ENCODE data around the gene CTNNAL1. TPM values are rescaled to one million over a fixed set of nuclear protein-coding genes. Genes with fewer than 3 reads are reported as not detected.
"Not testable (repeated sequence)": the region's sequence is repeated elsewhere in the genome, so short reads cannot be mapped to it uniquely, and the experiment has no call there.

CTNNAL1 gene
- total RNA-seq, 1 experiment from 2014 or later: 31.4 TPM

- no peaks in the 10 kb centered on the region for H3K9me3 ChIP-seq (ENCODE audit: low read length)
- no peak overlapping the region for H3K4me2 ChIP-seq (ENCODE audit: low read depth, low read length, poor library complexity, severe bottlenecking)
Observed at GRCh38 chr9:108973895-108974294, 39.4 kb downstream of the CTNNAL1 start.

GRCh38 chr9:108972626-108973209 is 40.6 kb downstream of the CTNNAL1 start:
- Histone ChIP-seq H3K27me3 (ENCODE audit: low read length) (no peaks in the 10 kb centered on the region), H3K9me3 (ENCODE audit: low read length) (no peaks in the 10 kb centered on the region), H3K9me2 (replicated peaks; ENCODE audit: insufficient read depth, low read length) (no peaks in the 10 kb centered on the region), H3K9ac (ENCODE audit: low read length) (no peak overlapping the region), H3K79me2 (ENCODE audit: low read length) (no peaks in the 10 kb centered on the region), H3K27ac (ENCODE audit: low read length) (no peak overlapping the region), H3K4me3 (ENCODE audit: low read length) (no peak overlapping the region), H3K4me2 (ENCODE audit: low read depth, low read length, poor library complexity, severe bottlenecking) (no peak overlapping the region), H3K36me3 (ENCODE audit: insufficient read depth, low read length) (peaks cover 31% of the 10 kb centered on the region), H4K20me1 (ENCODE audit: insufficient read depth, low read depth, low read length) (no peaks in the 10 kb centered on the region), H2AFZ (ENCODE audit: low read length) (no peak overlapping the region), H3K4me1 (ENCODE audit: low read length) (no peaks in the 10 kb centered on the region)
- no peak for DNase-seq

More at GRCh38 chr9:108973895-108974294, 39.4 kb downstream of the CTNNAL1 start:
- Histone ChIP-seq H3K27ac (ENCODE audit: low read length) (no peak overlapping the region), H3K4me1 (ENCODE audit: low read length) (no peaks in the 10 kb centered on the region), H3K4me3 (ENCODE audit: low read length) (no peak overlapping the region), H3K9ac (ENCODE audit: low read length) (no peak overlapping the region), H3K27me3 (ENCODE audit: low read length) (no peaks in the 10 kb centered on the region), H4K20me1 (ENCODE audit: insufficient read depth, low read depth, low read length) (no peaks in the 10 kb centered on the region), H3K9me2 (replicated peaks; ENCODE audit: insufficient read depth, low read length) (no peaks in the 10 kb centered on the region), H3K79me2 (ENCODE audit: low read length) (peaks cover 4% of the 10 kb centered on the region; the same call in 1 of the 2 replicates), H2AFZ (ENCODE audit: low read length) (no peak overlapping the region), H3K36me3 (ENCODE audit: insufficient read depth, low read length) (peaks cover 43% of the 10 kb centered on the region)
- no peak for DNase-seq

- Histone ChIP-seq H3K36me3 (ENCODE audit: insufficient read depth, low read length) (peaks cover 27% of the 10 kb centered on the region), H2AFZ (ENCODE audit: low read length) (no peak overlapping the region), H3K4me2 (ENCODE audit: low read depth, low read length, poor library complexity, severe bottlenecking) (no peak overlapping the region), H3K9me2 (replicated peaks; ENCODE audit: insufficient read depth, low read length) (no peaks in the 10 kb centered on the region), H3K27ac (ENCODE audit: low read length) (no peak overlapping the region), H3K9ac (ENCODE audit: low read length) (no peak overlapping the region), H4K20me1 (ENCODE audit: insufficient read depth, low read depth, low read length) (no peaks in the 10 kb centered on the region), H3K9me3 (ENCODE audit: low read length) (no peaks in the 10 kb centered on the region), H3K4me3 (ENCODE audit: low read length) (no peak overlapping the region), H3K4me1 (ENCODE audit: low read length) (no peaks in the 10 kb centered on the region), H3K27me3 (ENCODE audit: low read length) (no peaks in the 10 kb centered on the region), H3K79me2 (ENCODE audit: low read length) (no peaks in the 10 kb centered on the region)
- DNase-seq: no peak
Observed at GRCh38 chr9:108972186-108972585, 41.1 kb downstream of the CTNNAL1 start.

GRCh38 chr9:108971392-108971791 is 41.9 kb downstream of the CTNNAL1 start:
- not testable (repeated sequence) for H3K79me2 ChIP-seq (ENCODE audit: low read length); DNase-seq; H3K9me3 ChIP-seq (ENCODE audit: low read length); H3K4me3 ChIP-seq (ENCODE audit: low read length); H3K9ac ChIP-seq (ENCODE audit: low read length); H3K27me3 ChIP-seq (ENCODE audit: low read length); H3K4me1 ChIP-seq (ENCODE audit: low read length); H3K9me2 ChIP-seq (replicated peaks; ENCODE audit: insufficient read depth, low read length); H2AFZ ChIP-seq (ENCODE audit: low read length); H3K27ac ChIP-seq (ENCODE audit: low read length); H3K4me2 ChIP-seq (ENCODE audit: low read depth, low read length, poor library complexity, severe bottlenecking); H4K20me1 ChIP-seq (ENCODE audit: insufficient read depth, low read depth, low read length)
- peaks cover 24% of the 10 kb centered on the region for H3K36me3 ChIP-seq (ENCODE audit: insufficient read depth, low read length)

- Histone ChIP-seq H3K27ac (ENCODE audit: low read length) (no peak overlapping the region), H3K9ac (ENCODE audit: low read length) (no peak overlapping the region), H3K27me3 (ENCODE audit: low read length) (no peaks in the 10 kb centered on the region), H3K79me2 (ENCODE audit: low read length) (no peaks in the 10 kb centered on the region), H3K9me2 (replicated peaks; ENCODE audit: insufficient read depth, low read length) (no peaks in the 10 kb centered on the region), H3K4me1 (ENCODE audit: low read length) (no peaks in the 10 kb centered on the region), H3K36me3 (ENCODE audit: insufficient read depth, low read length) (peaks cover 22% of the 10 kb centered on the region), H3K4me2 (ENCODE audit: low read depth, low read length, poor library complexity, severe bottlenecking) (no peak overlapping the region), H2AFZ (ENCODE audit: low read length) (no peak overlapping the region), H4K20me1 (ENCODE audit: insufficient read depth, low read depth, low read length) (no peaks in the 10 kb centered on the region), H3K4me3 (ENCODE audit: low read length) (no peak overlapping the region), H3K9me3 (ENCODE audit: low read length) (no peaks in the 10 kb centered on the region)
- DNase-seq: no peak
Observed at GRCh38 chr9:108967916-108968315, 45.4 kb downstream of the CTNNAL1 start.

- H3K9me3 ChIP-seq (ENCODE audit: low read length): no peaks in the 10 kb centered on the region
- H3K9ac ChIP-seq (ENCODE audit: low read length): no peak overlapping the region
- H3K36me3 ChIP-seq (ENCODE audit: insufficient read depth, low read length): peaks cover 8% of the 10 kb centered on the region; the same call in 1 of the 2 replicates
- H3K4me1 ChIP-seq (ENCODE audit: low read length): no peaks in the 10 kb centered on the region
- H4K20me1 ChIP-seq (ENCODE audit: insufficient read depth, low read depth, low read length): no peaks in the 10 kb centered on the region
- no peak overlapping the region for H3K4me3 ChIP-seq (ENCODE audit: low read length)
- H3K27me3 ChIP-seq (ENCODE audit: low read length): no peaks in the 10 kb centered on the region
- no peak overlapping the region for H3K4me2 ChIP-seq (ENCODE audit: low read depth, low read length, poor library complexity, severe bottlenecking)
- H2AFZ ChIP-seq (ENCODE audit: low read length): no peak overlapping the region
- H3K79me2 ChIP-seq (ENCODE audit: low read length): no peaks in the 10 kb centered on the region
- DNase-seq: no peak
- no peak overlapping the region for H3K27ac ChIP-seq (ENCODE audit: low read length)
- H3K9me2 ChIP-seq (replicated peaks; ENCODE audit: insufficient read depth, low read length): no peaks in the 10 kb centered on the region
Observed at GRCh38 chr9:108963459-108964143, 49.7 kb downstream of the CTNNAL1 start.

GRCh38 chr9:108961151-108961550 is 52.1 kb downstream of the CTNNAL1 start:
- H3K36me3 ChIP-seq (ENCODE audit: insufficient read depth, low read length): peaks cover 8% of the 10 kb centered on the region; the same call in 1 of the 2 replicates
- H4K20me1 ChIP-seq (ENCODE audit: insufficient read depth, low read depth, low read length): no peaks in the 10 kb centered on the region
- H3K27me3 ChIP-seq (ENCODE audit: low read length): no peaks in the 10 kb centered on the region
- H3K4me2 ChIP-seq (ENCODE audit: low read depth, low read length, poor library complexity, severe bottlenecking): no peak overlapping the region
- H3K9ac ChIP-seq (ENCODE audit: low read length): no peak overlapping the region
- H3K27ac ChIP-seq (ENCODE audit: low read length): no peak overlapping the region
- no peaks in the 10 kb centered on the region for H3K9me3 ChIP-seq (ENCODE audit: low read length)
- H3K9me2 ChIP-seq (replicated peaks; ENCODE audit: insufficient read depth, low read length): no peaks in the 10 kb centered on the region
- H3K79me2 ChIP-seq (ENCODE audit: low read length): no peaks in the 10 kb centered on the region
- no peak for DNase-seq
- H2AFZ ChIP-seq (ENCODE audit: low read length): no peak overlapping the region
- H3K4me3 ChIP-seq (ENCODE audit: low read length): no peak overlapping the region
- H3K4me1 ChIP-seq (ENCODE audit: low read length): no peaks in the 10 kb centered on the region

- Histone ChIP-seq H3K9me2 (replicated peaks; ENCODE audit: insufficient read depth, low read length) (no peaks in the 10 kb centered on the region), H3K36me3 (ENCODE audit: insufficient read depth, low read length) (peaks cover 4% of the 10 kb centered on the region; the same call in 1 of the 2 replicates), H4K20me1 (ENCODE audit: insufficient read depth, low read depth, low read length) (no peaks in the 10 kb centered on the region), H3K9me3 (ENCODE audit: low read length) (no peaks in the 10 kb centered on the region), H3K4me3 (ENCODE audit: low read length) (no peak overlapping the region), H3K9ac (ENCODE audit: low read length) (no peak overlapping the region), H2AFZ (ENCODE audit: low read length) (no peak overlapping the region), H3K27ac (ENCODE audit: low read length) (no peak overlapping the region), H3K4me2 (ENCODE audit: low read depth, low read length, poor library complexity, severe bottlenecking) (no peak overlapping the region), H3K27me3 (ENCODE audit: low read length) (no peaks in the 10 kb centered on the region), H3K79me2 (ENCODE audit: low read length) (no peaks in the 10 kb centered on the region), H3K4me1 (ENCODE audit: low read length) (no peaks in the 10 kb centered on the region)
- DNase-seq: no peak
Observed at GRCh38 chr9:108960331-108960730, 53.0 kb downstream of the CTNNAL1 start.
